ENCODE measurements around the gene ETNK2. TPM values are rescaled to one million over a fixed set of nuclear protein-coding genes. Genes with fewer than 3 reads are reported as not detected.

Gene ETNK2, protein sequence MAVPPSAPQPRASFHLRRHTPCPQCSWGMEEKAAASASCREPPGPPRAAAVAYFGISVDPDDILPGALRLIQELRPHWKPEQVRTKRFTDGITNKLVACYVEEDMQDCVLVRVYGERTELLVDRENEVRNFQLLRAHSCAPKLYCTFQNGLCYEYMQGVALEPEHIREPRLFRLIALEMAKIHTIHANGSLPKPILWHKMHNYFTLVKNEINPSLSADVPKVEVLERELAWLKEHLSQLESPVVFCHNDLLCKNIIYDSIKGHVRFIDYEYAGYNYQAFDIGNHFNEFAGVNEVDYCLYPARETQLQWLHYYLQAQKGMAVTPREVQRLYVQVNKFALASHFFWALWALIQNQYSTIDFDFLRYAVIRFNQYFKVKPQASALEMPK
- 10 to 100 TPM; 12.4 to 26.5 (median 20.8) TPM for polyA plus RNA-seq (ENCODE audit: insufficient read length in 4 of 4)

DNA sequence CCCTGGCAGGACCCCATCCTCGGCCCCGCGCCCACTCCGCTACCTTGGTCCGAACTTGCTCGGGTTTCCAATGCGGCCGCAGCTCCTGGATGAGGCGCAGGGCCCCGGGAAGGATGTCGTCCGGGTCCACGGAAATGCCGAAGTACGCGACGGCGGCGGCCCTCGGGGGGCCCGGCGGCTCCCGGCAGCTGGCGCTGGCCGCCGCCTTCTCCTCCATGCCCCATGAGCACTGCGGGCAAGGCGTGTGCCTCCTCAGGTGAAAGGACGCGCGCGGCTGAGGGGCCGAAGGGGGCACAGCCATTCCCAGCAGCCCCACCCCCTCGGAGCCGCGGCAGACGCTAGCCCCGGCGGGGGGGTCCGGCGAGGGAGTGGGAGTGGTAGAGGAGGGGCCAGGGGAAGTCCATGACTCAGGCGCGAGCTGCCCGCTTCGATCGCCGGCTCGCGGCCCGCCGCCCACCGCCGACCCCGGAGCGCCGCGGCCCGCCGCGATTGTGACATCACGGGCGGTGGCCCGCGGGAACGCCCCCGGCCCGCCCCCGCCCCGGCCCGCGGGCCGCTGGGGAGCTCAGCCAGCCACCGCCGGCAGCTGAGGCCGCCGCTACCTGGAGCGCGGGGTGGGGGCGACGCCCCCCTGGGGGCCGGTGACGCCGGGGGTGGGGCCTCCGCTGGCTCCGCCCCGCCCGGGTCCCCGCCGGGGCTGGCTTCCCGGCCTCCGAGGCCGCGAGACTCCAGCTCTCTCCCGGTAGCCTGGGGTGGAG is at the start of gene ETNK2:
TSS of gene ETNK2 (minus strand) at position 493 of the 758 bp plus-strand sequence. CDS start at position 301, 192 bp downstream.
- peak in 1 of 4 donors; percentile 39 for DNase-seq (ENCODE audit: low read depth in 4 of 4, low spot score in 3 of 4)

GRCh38 chr1:204201348-204202040 is 49.6 kb upstream of the ETNK2 start:
- no peak for DNase-seq (ENCODE audit: low read depth in 4 of 4, low spot score in 3 of 4)

- no peak for DNase-seq (ENCODE audit: low read depth in 4 of 4, low spot score in 3 of 4)
Measured at GRCh38 chr1:204199579-204199978, 47.7 kb upstream of the ETNK2 start.

DNA sequence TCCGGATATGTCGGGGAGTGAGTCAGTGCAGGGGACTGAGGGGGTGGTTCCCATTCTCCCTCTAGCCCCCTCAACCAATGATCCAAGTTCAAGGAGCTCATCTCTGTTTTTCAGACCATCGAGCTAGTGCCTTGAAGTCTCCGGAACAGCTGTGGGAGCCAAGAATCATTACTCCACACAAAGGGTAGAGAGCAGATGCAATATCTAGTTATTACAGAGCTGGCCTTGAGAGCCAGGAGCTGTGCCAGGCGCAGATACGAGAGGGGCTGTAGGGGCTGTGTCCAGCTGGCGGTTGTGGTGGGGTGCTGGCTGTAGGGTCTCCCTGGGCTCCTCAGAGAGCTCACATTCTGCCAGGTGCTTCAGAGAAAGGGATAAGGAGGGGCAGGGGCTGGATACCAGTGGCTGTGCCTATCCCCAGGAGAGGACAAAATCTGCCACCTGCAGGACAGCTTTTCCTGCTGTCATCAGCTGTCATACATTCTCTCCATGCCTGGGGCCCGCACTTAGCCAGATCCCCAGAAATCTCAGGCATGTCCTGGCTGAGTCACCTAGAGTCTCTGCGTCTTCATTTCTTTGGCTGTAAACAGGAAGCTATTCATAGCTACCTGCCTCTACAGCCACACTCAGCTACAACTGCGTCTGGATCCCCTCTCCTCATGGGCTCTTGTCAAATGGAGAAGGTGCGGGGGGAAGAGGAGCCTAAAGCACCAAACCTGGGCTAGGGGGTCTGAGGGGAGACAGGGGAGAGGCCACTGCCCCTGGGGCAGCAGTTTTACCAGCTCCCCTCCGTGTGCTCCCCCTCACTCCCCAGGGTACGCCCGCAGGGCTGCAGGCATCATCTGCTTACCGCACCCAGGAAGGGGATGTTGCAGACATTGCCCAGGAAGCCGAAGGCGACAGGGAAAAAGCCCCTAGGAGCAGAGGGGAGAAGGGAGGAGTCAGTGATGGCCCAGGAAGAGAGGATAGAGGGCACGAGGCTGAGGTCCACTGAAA is 46.8 kb upstream of the ETNK2 start:
- no peak for DNase-seq (ENCODE audit: low read depth in 4 of 4, low spot score in 3 of 4)

DNA sequence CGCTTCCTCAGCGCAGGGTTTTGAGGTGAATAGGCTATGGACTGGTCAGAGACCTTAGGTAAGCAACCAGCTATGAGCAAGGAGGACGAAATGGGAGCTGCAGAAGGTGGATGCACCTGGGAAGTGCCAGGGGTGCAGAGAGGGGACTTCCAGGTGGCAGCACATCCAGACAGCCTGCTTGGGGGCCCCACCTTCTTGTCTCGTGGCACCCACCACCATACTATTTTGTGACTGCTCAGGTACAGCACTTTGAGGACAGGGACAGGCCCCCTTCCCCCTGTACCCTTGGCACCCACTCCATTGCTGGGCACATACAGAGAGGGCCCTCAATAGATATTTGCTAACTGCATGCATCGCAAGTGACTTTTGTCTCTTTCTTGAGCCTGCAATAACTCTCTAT is 45.2 kb upstream of the ETNK2 start:
- no peak for DNase-seq (ENCODE audit: low read depth in 4 of 4, low spot score in 3 of 4)

DNA sequence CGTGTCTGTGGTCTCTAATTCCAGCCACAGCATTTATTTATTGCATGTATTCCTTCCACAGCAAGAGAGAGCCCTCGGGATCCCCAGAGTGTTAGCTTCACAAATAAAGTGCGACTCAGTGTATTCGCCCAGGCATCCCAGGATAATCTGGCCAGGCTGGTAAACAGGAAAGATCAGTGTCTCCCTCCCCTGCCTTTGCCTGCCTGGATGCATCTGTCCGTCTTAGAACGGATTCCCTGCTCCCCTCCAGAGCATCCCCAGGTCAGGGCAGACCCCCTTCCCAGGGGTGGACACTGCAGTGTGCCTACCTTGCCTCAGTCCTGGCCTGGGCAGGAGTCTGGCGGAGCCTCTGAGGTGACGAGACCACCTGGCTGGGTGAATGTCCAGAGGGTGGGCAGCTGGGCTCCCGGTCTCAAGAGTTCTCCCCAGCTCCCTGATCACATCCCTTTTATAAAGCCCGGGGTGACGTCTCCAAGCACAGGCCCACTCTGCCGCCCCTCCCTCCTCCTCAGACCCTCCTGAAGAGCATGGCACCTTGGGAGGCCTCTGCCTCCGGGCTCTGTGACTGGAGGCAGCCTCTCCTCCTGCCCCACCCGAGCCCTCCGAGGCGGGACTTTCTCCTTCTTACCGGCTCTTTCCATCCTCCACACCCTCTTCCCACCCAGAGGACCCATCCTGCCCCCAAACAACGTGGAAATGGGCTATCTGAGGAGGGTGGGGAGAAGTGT is 44.4 kb upstream of the ETNK2 start, which contains the start of gene KISS1:
TSS of gene KISS1 (minus strand) at position 424 of the 728 bp plus-strand sequence. CDS start 3,615 bp downstream, outside the sequence.
- no peak for DNase-seq (ENCODE audit: low read depth in 4 of 4, low spot score in 3 of 4)

- DNase-seq (ENCODE audit: low read depth in 4 of 4, low spot score in 3 of 4) = no peak
Measured at GRCh38 chr1:204194771-204195170, 42.9 kb upstream of the ETNK2 start.

- DNase-seq (ENCODE audit: low read depth in 4 of 4, low spot score in 3 of 4) = no peak
Measured at GRCh38 chr1:204194080-204194479, 42.2 kb upstream of the ETNK2 start.

DNA sequence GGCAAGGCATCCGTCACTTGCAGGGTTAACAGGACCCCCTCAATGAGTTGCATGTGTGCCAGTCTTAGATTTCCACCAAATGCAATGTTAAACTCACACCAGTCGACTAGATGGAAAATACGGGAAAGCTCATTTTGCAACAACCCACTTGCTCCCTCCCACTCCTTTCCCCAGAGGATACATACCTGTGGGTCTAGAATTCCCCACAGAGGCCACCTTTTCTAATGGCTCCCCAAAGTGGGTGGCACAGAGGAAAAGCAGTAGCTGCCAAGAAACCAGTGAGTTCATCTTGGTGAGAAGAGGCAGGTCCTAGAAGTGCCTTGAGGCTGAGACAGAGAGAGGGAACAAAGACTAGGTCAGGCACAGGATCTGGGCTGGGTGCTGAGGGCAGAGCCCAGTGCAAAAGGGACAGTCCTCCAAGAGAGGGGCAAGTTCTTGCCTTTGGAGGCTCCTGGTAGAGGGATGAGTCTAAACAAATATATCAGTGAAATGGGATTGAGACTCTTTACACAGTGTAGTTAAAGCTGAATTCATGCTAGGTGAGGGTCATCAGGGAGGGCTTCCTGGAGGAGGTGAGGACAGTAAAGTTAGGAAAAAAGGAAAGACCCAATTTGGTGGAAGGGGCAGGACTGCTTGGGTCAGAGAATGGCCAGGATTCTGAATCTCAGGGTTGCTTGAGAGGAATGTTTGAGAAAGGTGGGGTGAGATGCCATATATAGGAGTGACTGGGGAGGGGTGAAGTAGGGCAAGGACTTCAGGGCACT is 40.9 kb upstream of the ETNK2 start:
- no peak for DNase-seq (ENCODE audit: low read depth in 4 of 4, low spot score in 3 of 4)

- DNase-seq (ENCODE audit: low read depth in 4 of 4, low spot score in 3 of 4) = no peak
Measured at GRCh38 chr1:204192046-204192445, 40.2 kb upstream of the ETNK2 start.

DNA sequence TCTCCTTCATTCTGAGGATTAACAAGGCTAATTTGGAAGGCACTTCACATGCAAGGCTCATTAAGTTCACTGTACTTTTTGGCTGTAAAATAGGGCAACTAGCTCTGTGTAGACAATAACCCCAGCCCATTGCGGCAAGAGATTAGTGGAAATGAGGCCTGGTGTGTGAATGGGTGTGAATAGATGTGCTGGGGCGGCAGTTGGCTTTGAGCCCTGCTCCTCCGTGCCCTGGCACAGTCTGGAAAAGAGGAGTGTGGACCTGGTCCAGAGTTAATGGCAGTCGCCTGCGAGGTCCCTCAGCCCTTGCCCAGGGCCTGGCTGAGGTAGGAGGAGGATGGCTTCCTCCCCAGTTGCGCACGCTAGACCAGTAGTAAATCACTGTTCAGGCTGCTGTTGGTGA is 39.6 kb upstream of the ETNK2 start:
- no peak for DNase-seq (ENCODE audit: low read depth in 4 of 4, low spot score in 3 of 4)

DNA sequence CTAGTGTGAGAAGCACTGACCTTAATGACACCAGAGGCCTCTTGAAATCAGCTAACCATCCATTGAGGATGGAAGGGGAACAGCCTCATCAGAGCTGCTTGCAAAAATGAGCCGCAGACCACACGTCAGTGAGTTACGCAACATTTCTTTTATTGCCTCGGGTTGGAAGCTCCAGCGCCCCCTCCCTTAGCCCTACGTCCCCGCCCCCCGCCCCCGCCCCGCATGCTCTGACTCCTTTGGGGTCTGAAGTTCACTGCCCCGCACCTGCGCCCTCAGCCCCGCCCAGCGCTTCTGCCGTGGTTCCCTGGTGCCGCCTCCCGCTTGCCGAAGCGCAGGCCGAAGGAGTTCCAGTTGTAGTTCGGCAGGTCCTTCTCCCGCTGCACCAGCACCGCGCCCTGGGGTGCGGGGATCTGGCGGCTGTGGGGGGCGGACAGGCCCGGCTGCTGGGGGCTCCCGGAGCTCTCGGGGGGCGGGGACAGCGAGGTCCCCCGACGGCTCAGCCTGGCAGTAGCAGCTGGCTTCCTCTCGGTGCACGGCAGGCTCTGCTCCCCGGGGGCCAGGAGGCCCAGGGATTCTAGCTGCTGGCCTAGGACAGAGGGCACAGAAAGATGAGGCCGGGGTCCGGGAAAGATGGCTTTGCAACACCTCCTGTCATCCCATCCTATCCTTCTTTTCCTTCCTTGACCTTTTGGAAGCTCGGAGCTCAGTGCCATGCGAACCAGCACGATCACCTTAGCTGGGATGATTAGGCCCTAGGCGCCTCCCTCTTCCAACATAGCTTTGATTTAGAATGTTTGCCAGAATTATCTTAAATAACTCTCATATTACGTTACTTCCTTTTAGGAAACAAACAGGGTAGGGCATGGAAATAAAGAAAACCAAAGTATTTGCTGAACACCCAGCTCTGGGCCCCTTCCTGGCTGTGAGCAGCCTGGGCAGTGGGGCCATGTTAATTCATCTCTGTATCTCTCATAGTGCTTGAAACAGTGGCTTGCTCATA is 38.7 kb upstream of the ETNK2 start:
- DNase-seq (ENCODE audit: low read depth in 4 of 4, low spot score in 3 of 4) = no peak

GRCh38 chr1:204188959-204189639 is 37.3 kb upstream of the ETNK2 start:
- no peak for DNase-seq (ENCODE audit: low read depth in 4 of 4, low spot score in 3 of 4)

DNA sequence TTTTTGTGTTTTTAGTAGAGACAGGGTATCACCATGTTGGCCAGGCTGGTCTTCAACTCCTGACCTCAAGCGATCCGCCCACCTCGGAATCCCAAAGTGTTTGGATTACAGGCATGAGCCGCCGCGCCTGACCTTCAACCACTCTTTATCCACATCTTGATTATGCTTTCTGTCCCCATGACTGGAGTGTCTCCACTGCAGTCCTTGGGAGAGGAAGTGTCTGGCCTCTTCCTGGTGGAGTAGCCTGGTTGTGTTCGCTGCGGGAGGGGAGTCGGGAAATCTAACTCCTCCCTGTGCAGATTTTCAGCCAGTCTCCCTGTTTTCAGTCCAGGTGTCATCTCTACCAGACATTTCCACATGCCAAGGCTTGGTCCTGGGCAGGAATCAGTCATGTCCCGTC is 34.8 kb upstream of the ETNK2 start:
- DNase-seq (ENCODE audit: low read depth in 4 of 4, low spot score in 3 of 4) = no peak

DNA sequence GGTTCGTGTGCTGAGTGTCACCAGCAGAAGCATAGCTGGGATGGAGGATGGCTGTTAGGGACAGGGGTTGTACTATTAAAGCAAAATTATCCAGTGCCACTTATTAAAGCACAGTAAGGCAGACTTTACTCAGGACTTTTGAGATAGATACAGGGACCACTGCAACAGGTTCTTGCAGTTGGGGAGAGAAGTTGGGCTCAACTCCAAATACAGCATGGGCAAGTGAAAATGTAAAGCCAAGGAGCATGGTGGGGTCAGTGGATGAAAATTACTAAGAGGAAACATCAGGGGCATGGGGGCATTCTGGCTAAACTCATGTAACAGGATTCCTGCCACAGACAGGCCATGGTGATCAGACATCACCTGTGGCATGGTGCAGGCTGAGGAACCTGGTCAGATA is 29.3 kb upstream of the ETNK2 start:
- no peak for DNase-seq (ENCODE audit: low read depth in 4 of 4, low spot score in 3 of 4)

DNA sequence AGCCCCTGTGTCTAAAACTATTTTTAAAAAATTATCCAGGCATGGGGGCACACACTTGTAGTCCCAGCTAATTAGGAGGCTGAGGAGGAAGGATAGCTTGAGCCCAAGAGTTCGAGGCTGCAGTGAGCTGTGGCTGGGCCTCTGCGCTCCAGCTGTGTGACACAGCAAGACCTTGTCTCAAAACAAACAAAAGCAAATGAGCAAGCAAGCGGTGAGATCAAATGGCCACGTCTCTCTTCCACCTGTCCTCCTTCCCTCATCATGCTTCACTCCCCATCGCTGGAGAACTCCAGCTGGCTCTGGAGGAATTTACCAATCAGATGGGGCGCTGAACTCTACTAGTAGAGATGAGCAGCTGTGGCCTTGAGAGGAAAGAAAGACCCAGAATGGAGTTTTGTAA is 28.3 kb upstream of the ETNK2 start:
- DNase-seq (ENCODE audit: low read depth in 4 of 4, low spot score in 3 of 4) = no peak

Data from left renal pelvis (tissue), 4 donors.